Hypothalamus (tissue), 51 donors: ENCODE data around the gene SERPINA10.
A peak's percentile ranks its signal among the peaks of the same experiment; 100 is the strongest.

Experiments used
- DNase-seq, 51 donors: peaks; one replicate each; lab custom pipeline; 2025; lab: John Stamatoyannopoulos, UW

Gene SERPINA10, protein sequence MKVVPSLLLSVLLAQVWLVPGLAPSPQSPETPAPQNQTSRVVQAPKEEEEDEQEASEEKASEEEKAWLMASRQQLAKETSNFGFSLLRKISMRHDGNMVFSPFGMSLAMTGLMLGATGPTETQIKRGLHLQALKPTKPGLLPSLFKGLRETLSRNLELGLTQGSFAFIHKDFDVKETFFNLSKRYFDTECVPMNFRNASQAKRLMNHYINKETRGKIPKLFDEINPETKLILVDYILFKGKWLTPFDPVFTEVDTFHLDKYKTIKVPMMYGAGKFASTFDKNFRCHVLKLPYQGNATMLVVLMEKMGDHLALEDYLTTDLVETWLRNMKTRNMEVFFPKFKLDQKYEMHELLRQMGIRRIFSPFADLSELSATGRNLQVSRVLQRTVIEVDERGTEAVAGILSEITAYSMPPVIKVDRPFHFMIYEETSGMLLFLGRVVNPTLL

DNA sequence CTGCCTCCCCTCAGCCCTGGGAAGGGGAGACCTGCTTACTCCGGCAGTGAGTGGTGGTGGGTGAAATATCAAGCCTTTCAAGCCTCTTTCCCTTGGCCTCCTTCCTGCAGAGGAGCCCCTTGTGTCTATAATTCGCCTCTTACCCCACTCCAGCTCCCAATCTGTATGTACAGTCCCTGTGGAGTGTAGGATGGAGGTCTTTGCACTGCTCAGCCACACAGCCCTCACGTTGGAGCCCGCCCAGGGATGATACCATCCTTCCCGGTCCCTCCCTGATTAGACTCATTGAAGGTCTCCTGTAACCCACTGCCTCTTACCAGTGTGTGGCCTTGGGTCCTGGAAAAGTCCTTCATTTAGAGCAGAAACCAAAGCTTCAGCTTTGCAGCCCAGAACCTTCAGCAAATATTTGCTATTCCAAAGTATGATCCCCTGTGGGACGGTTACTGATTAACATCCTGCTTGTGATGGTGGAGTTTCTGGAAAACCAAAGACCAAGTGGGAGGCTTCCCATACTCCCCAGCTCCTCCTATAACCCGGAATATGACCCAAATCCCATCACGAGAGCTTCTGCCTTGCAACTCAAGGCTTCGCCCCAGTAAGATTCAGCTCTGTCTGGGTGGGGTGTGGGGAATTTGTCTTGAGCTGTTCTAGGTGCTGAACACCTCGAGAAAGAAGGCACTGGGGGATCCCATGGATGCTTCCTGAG, at the start of gene SERPINA10:
Gene SERPINA10 (minus strand): TSS at position 397 of the 706 bp plus-strand sequence. CDS start 2,675 bp downstream, outside the sequence.
- no peak for DNase-seq

DNA sequence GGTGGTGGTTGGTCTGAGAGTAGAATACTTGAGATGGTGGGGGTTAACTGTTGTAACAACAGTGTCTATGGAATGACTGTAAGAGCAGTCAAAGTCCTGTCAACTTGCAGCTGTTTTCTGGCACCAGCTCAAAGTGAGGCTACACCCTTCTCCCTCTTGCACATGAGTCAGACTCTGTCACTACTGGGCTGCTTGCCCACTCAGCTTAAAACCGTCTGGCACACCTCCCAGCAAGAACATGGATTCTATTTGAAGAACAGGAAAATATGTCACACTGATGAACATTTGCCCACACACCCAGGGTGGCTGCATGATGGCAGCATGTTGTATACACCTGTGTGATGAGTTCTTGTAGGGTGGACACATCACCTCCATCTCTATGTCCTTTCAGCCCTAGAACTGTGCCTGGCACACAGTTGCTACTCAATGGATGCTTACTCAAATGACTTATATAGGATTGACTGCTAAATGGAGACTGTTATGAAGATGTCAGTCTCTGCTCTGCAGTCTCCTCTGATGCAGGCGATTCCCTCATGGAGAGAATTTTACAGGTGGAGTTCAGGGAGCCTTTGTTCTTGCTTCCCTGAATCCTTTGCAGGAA, 49.4 kb upstream of the SERPINA10 start:
- DNase-seq, result peak in 9 of 51 donors; percentile 9 to 79 (median 33)

DNA sequence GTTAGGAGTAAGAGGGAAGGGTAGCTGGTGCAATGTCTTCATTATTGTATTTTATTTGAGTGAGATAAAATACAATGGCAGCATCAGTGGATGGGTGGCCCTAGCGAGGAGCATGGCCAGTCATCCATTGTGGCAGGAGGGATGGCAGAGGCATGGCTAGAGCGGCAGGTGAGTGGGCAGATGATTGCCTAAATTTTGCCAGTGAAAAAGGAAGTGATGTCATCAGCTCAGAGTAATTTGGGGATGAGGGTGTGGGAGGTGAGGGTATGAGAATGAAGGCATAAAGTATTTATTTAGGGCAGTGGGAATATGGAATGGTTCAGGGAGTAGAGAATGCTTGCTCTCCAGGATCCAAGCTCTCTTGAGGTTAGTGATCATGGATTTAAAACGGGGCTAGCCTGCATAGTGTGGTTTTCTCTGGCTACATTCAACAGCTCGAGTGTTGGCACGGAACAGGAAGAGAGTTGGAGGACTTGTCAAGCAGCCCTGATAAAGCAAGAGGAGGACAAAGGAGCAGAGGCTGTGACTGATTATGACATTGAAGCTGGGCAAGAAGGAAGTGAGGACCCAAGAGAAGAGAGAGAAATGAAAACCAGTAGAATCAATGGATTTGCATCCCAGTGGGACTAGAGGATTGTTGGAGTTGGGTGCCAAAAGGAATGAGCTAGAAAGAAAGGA, 48.7 kb upstream of the SERPINA10 start:
- DNase-seq, result no peak

DNA sequence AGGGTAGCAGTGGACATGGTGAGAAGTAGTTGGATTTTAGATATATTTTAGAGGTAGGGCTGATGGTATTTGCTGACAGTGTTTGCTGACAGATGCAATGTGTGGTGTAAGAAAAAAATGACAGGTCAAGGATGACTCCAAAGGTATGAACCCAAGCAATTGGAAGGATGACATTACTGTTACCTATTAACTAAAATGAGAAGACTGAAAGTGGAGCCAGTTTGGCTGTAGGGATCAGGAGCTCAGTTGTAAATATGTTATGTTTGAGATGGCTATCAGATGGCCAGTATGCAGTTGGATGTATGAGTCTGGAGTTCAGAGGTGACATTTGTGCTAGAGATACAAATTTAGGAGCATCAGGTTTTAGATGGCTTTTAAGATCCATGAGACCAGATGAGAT, 47.5 kb upstream of the SERPINA10 start:
- no peak for DNase-seq

DNA sequence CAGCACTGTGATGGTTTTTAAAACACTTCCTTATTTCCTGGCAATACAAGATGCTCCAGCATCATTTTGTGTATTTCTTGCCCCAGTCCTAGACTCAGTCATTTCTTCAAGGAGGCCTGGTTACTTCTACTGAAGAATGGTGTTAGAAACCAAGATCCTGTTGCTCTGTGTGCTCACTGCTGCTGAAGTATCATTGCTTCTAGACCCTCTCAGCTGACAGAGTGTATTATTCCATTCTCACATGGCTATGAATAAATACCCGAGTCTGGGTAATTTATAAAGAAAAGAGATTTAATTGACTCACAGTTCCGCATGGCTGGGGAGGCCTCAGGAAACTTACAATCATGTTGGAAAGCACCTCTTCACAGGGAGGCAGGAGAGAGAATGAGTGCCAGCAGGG, 45.0 kb upstream of the SERPINA10 start:
- no peak for DNase-seq

DNA sequence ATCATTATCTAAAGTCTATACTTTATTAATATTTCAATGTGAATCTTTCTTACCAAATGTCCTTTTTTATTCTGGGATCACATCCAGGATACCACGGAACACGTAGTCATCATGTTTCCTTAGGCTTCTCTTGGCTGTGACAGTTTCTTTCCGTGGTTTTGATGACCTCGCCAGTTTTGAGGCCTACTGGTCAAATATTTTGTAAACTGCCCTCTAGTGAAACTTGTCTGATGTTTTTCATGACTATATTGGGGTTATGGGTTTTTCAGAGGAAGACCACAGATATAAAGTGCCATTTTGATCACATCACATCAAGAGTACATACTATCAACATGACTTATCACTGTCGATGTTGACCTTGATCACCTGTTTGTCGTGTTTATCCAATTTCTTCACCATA, 44.2 kb upstream of the SERPINA10 start:
- no peak for DNase-seq

DNA sequence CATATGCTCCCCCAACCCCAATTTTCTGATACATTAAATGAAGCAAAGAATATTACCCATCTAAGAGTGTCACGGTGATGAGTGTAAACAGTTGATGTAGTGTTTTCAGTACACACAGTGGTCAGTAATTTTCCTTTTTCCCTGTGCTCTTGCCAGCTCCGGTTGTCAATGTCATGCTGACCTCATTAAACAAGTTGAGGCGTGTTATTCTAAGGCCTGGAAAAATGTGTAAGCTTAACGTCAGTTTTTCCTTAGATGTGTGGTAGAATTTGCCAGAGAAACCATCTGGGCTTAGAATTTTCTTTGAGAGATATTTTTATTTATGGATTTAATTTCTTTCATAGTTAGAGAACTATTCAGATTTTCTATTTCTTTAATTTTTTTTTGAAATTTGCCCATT, 41.8 kb upstream of the SERPINA10 start:
- no peak for DNase-seq

DNA sequence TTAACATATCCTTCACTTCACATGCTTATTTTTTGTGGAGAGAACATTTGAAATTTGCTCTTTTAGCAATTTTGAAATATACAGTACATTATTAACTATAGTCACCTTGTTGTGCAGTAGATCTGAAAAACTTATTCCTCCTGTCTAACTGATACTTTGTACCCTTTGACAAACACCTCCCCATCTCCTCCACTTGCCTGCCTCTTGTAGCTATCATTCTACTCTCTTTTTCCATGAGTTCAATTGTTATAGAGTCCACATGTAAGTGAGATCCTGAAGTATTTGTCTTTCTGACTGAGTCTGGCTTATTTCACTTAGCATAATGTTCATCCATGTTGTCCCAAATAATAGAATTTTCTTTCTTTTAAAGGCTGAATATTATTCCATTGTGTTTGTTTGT, 39.5 kb upstream of the SERPINA10 start:
- no peak for DNase-seq

DNA sequence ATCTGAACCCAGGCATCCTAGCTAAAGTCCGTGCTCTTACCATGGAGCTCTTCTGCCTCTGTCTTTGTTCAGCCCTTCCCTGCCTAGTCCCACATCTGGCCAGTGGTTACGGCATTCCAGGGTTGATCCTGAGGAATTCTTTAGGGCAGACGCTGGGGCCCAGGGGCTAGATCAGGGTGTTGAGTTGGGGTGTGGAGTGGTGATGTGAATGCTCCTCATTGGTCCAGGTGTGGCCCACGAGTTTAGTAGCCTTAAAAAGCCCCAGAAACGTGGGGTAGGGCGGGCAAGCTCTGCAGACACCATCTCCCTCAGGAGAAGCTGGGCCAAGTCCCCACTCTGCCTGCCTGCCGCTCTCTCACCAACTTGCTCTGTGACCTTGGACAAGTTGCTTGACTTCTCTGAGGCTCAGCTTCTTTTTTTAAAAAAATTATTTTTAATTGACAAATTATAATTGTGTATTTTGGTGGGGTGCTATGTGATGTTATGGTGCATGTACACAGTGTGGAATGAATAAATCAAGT, 39.1 kb upstream of the SERPINA10 start:
- no peak for DNase-seq

DNA sequence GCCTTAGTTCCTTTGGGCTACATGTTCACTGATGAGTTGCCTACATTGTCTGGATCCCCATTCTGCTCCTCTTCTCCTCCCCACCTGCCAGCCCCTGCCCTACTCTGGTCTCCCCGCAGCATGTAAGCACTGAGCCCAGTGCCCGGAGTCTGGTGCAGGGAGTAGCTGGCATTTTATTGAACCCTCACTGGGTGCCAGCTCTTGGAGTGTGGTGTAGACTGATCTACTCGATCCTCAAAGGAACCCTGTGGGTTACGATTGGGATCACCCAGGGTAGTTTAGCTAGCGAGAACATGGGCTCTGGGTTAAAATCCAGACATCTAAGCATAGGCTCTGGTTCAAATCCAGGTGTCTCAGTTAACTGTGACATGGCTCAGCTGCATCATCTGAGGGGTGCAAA, 38.4 kb upstream of the SERPINA10 start:
- no peak for DNase-seq

DNA sequence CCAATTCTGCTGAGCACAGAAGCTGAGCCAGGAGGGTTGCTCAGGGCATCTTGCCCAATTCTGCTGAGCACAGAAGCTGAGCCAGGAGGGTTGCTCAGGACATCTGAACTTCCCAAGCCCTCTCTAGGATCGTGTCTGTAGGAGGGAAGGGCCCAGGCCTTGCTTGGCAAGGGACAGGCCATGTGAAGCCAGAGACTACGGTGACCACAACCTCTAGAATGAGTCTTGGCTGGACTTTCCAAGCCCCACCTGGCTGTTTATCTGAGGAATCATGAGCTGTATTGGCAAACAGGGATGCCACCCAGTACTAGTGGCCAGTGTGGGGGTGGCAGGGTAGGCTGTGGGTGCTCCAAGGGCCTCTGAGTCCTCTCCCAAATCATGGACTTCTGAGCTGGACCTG, 37.8 kb upstream of the SERPINA10 start:
- no peak for DNase-seq

DNA sequence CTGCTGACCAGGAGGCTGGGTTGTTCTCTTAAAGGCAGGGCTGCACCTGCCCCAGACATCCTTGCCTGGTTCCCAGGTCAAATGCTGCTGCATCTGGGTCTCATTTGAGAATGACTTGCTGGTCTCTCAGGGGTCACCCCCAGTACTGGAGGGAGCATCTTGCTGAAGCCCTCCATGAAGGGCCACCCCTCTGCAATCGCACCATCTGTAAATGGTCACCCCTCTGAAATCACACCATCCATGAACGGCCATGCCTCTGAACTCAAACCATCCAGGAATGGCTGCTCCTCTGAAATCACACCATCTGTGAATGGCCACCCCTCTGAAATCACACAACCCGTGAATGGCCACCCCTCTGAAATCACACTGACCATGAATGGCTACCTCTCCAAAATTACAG, 37.4 kb upstream of the SERPINA10 start:
- no peak for DNase-seq

DNA sequence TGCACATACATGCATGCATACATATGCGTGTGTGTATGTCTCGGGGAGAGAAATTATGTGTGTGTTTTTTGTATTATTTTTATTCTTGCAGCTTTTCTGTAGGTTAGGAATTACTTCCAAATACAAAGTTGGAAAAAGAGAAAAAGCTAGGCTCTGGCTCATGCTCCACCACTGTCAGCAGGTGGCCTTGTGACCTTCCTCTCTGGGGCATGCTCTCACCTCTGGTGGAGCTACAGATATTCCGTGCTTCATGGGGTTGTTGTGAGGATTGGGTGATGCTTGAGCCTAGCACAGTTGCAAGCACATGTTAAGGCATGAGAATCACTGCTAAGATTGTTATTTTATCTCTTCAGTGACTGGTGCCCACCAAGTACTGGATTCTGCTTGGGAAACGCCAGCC, 36.8 kb upstream of the SERPINA10 start:
- DNase-seq, result no peak

DNA sequence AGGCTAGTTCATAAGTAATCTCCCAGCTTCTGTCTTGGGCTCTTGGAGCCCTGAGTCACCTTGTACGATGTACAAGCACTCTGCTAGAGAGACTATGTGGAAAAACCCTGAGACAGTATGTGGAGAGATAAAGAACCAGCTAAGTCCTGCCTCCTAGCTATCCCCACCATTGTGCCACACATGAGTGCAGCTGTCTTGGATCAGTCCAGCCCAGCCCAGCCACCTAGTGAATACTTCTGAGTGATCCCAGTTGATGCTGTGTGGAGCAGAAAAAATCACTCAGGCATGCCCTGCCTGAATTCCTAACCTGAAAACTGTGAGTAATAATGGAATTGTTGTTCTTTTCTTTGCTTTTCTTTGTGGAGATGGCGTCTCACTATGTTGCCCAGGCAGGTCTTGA, 35.1 kb upstream of the SERPINA10 start:
- no peak for DNase-seq

DNA sequence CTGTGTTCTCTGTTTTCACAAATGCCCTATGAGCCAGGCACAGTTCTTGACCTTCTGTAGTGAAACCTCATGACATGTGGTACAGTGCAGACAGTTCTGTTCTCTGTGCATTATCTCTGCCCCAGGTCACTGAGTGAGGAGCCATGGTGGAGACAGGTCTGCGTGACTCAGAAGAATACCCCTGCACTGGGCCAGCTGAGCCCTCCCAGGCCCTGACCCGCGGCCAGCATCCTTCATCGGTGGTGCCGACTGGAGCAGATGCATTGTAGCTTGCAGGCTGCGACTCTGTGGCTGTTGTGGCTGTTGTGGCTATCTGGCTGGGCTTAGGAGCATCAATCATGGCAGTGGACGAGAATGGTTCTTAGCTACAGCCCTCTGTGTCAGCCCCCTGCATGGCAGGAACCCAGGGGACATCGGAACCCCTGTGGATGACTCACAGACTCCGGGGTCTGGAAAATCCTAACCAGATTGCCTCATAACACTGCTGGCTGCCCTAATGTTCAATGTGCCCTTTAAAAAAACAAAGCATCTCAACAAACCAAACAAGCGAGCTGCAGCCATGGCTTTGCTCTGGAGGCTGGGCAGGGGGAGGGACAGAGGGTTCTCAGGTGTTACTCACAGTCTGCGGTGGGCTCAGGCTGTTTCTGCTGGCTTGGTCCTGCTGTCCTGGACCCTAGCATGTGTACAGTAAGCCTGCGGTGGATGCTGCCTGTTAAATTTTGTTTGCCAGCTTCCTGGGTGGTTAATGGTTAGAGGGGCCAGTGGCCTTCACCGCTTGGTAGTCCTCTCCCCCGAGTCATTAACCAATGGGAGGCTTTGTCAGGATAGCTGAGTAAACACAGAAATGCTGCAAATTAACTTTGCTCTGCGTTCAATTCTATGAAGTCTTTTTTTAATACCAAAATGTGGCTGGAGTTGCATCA, 29.8 kb upstream of the SERPINA10 start, which contains the start of gene SERPINA6:
Gene SERPINA6 (minus strand): TSS at position 689 of the 923 bp plus-strand sequence. CDS start 8,688 bp downstream, outside the sequence.
- DNase-seq, result no peak

DNA sequence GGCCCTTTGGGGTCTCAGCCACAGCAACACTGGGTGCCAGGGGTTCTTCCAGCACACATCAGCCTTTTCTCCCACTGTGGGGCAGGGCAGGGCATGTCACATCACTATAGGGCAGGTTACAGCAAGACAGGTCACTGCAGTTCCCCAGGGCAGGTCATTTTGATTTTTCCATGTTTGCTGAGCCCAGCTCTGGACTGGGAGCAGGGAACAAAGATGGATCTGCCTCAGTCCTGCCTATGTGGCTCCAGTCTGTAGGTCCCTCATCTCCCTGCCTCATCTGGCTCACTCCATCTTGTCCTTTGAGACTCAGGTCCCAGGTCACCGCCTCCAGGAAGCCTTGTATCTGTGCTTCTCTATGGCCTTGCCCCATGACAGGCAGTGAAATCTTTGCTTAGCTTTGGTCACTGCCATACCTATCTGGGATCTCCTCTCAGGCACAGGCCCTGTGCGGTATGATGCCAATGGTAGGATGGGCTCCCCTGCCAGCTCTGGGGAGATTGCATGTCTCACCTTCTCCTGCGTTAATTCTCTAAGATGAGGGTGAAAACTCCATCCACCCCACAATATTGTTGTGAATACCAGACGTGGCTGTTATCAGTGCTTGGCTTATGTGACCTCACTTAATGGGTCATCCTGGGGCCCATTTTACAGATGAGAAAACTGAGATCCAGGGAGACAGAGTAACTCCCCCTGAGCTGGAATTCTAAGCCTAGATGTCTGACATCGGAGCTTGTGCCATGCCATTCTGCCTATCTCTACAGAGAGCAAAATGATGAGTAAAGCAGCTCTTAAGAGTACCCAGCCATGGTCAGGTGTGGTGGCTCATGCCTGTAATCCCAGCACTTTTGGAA, 28.6 kb upstream of the SERPINA10 start:
- DNase-seq, result no peak

DNA sequence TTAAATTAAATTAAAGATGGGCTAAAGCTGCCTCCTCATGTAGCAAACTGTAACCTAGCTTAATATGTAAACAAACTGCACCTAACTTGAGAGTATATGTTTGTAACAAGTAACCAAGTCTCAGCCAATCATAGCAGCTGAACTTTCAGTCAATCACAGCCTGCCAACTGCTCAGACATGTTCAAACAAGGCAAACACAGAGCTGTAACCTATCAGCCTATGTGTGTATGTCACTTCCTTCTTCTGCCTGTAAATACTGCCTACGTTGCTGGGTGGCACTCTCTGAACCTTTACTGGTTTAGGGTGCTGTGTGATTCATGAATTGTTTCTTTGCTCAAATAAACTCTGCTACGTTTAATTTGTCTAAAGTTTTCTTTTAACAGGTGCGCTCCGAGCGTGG, 27.2 kb upstream of the SERPINA10 start:
- no peak for DNase-seq

DNA sequence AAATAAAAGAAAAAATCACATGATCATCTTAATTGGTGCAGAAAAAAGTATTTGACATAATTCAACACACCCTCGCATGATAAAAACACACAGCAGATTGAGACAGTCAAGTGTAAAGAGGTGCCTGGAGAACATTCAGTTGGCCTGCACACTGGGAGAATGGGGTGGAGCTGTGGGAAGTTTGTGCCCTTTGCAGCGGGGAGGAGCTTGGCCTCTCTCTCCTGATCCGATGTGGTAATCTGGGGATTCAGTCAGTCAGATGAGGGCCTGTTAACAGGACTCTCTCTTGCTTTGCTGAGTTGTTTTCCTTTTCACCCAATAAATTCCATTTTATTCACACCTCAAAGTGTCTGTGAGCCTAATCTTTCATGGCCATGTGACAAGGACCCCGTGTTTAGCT, 24.2 kb upstream of the SERPINA10 start:
- no peak for DNase-seq

DNA sequence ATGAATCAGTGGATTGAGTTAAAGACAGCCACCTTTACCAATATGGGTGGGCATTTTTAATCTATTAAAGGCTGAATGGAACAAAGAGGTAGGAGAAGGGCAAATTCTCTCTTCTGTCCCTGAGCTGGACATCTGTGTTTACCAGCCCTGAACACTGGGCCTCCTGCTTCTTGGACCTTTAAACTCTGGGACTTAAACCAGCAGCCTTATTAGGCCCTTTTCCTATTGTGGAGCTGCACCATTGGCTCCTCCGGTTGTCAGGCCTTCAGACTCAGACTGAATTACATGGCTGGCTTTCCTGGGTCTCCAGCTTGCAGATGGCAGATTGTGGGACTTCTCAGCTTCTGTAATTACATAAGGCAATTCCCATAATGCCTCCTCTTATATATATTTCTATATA, 23.6 kb upstream of the SERPINA10 start:
- no peak for DNase-seq
